ENCODE results near the gene LTK.

LTK gene

DNA sequence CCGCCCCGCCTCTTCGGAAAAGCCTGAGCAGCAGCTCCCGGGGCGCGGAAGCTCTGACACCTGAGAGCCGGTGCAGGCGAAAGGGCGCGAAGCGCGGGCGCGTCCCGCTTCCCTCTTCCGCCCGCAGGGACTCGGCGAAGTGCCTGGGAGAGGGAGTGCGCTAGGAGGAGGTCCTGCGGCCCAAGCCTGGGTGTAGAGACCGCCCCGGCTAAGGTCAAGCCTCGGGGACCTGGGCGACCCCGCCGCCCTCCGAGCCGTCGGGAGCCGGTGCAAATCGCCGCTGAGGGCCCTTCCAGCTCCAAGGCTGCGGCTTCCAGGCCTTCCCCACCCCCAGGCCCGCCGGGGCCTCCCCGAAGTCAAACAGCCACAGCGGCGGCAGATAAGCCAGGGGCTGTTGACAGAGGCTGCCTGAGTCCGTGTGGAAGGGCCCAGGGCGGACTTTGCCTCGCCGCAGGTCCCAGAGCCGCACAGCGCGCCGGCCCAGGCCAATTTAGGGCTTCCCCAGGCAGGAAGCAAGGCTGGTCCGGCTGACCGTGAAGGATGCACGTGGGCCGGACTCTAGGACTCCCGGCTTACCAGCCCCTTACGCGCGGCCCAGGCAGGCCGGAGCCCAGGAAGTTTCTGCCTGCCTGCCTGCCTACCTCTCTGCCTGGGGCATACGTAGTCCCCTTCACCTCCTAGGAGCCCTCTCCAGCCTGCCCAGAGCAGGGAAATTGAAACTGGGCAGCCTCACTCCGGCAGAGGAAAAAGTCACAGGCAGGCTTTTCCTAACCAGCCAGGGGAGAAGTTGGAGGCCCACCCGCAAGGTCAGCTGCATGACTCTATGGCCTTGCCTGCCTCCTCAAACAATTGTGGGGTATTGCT lies 17.7 kb downstream of the LTK start:
- no peak for DNase-seq

DNA sequence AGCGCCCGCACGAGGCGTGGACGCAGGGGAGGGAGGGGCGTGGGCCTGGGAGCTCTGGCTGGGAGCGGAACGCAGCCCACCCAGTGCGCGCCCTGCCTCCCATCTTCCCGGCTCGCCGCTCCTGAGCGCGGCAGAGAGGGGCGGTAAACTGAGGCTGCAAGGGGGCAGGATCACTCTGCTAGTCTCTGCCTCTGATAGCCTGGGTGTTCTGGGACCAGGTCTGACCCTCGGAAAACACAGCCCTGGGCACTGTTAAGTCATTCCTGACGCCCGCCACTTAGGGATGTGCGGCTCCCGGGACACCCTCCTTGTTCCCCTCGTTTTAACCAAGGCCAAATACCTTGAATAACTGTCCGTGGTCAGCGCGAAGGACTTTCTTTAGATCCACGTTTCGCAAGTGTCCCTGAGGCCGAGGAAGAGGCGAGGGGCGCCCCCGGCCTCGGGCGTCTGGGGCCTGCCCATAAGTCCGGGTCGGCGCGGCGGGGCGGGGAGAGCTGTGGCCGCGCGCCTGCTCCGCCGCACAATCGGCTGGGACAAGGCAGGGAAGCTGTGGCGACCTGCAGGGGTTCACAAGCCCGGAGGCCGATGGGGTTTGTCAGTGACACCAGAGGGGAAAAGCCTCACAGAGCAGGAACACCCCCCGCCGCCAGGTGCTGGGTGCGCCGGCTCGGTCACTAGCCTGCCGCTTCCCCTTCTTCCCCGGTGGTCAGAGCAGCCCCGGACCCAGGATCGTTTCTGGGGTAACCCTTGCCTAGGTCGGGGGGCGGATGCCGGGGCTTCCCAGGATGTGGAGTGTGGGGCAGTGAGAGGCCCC lies 18.5 kb downstream of the LTK start:
- no peak for DNase-seq

GRCh38 chr15:41494190-41494921 lies 19.3 kb downstream of the LTK start:
- DNase-seq = no peak

DNA sequence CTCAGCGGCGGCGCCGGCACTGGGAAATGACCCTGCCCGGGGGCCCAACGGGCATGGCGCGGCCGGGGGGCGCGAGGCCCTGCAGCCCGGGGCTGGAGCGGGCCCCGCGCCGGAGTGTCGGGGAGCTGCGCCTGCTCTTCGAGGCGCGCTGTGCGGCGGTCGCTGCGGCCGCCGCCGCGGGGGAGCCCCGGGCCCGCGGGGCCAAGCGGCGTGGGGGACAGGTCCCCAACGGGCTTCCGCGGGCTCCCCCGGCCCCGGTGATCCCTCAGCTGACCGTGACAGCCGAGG lies 19.8 kb downstream of the LTK start:
- DNase-seq = no peak

DNA sequence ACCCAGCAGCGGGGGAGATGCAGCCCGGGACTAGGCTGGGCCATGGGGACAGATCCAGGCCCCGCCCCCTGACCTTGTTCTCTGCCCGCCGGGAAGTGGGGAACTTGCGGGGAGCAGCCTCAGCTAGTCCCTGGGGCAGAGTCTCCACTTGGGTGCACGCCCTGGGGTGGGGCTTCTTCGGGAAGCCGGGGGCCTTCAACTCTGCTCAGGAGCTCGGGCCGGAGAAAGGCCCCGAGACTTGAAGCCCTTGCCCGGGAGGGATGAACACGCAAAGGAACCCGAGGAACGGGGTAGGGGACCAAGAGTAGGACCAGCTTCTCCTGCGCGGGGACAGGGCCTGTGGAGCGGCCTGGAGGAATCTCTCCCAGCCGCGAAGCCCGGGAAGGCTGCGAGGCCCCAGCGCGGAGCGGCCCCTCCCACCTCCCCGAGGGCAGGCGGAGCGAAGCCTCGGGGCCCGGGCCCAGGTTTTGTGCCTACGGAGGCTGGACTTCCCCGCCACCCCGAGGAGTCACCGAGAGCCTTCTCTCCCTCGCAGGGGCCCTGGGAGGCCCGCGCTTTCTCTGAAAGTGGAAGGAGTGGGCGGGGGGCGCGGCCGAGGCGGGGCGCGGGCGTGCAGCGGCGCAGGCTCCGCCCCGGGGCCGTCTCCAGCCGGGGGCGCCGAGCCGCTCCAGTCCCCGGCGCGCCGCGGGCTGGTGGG lies 20.3 kb downstream of the LTK start, which contains the start of gene ITPKA:
ITPKA (plus strand) TSS at position 670 of the 697 bp plus-strand sequence. CDS start 54 bp downstream, outside the sequence.
- DNase-seq = peak; percentile 16 to 75

DNA sequence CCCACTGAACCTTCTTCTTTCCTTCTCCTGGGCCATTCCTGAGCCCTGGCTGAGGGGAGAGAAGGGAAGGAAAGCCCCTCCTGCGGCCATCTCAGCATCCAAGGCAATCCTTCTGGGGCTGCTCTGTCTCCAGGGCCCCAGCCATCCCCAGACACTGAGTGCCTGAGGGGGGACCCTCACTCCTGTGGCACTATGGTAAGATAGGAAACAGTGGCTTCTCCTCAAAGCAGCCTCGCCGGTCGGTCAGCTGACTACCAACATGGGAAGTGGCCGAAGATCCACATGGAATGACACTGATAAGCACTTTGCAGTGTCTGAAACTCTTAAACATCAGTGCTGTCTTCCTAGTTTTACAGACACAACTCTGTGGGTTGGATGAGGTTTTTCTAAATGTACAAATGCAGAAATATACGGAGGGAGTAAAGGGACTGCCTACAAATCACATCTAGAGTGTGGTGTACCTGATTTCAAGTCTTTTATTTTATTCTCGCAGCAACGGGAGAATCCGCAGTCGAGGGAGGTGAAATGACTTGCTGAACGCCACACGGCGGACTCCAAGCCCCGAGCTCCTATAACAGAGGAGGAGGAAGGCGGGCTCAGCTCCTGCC lies 20.9 kb downstream of the LTK start:
- DNase-seq = no peak

- no peak for DNase-seq
Observed at GRCh38 chr15:41491889-41492288, 21.7 kb downstream of the LTK start.

DNA sequence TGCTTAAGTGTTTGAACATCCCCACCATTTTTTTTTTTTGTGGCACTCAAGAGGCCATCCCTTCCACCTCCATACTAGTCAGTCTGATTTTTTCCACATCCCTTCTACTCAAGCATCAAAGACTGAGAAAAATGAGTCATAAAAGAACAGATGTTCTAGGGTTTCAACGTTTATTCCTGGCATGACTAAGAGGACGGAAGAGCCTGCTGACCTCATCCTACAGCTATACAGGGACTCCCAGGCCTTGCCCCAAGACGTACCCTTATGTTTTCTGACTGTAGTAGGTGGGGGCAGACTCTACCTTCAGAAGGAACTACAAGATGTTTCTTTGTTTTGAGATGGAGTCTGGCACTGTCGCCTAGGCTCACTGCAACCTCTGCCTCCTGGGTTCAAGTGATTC lies 23.3 kb downstream of the LTK start:
- peak in 1 of 2 experiments; percentile 32 for DNase-seq

GRCh38 chr15:41489641-41490040 lies 24.0 kb downstream of the LTK start:
- no peak for DNase-seq

GRCh38 chr15:41487802-41488201 lies 25.8 kb downstream of the LTK start:
- no peak for DNase-seq

DNA sequence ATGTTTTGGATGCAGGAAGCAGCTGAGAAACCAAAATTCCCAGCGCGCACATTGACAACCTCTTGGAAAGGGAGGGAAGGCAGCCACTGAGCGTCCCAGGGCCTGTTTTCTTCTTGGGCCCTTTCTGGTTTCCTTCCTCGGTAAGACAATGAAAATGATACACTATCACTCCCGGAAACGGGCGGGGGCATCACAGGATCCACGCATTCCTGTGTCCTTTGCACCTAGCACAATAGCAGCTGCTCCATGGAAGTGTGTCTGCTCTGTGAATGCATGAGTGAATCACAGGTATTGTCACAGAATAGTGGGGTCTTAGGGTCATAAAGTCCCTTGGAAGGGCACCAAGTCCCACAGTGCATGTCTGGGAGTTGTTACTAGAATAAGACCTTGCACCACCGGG lies 26.2 kb downstream of the LTK start:
- no peak for DNase-seq

DNA sequence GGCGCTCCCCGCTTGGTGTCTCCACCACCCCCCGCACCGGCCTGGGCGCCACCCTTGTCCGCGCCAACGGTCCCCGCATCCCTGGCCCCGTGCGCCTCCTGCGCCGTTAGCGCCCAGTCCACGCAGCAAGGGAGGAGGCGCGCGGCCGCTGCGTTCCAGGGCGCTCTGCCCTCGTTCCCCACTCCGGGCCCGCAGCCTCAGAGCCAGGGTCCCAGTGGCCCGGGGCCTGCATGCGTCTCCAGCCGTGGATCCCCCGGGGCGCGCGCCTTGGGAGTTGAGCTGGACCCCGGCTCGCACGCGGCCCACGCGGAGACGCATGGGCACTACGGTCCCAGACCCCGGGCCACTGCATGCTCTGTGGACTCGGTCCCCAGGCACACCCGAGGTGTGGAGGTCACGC lies 27.3 kb downstream of the LTK start:
- DNase-seq = no peak

GRCh38 chr15:41484937-41485625 lies 28.5 kb downstream of the LTK start:
- DNase-seq = no peak

DNA sequence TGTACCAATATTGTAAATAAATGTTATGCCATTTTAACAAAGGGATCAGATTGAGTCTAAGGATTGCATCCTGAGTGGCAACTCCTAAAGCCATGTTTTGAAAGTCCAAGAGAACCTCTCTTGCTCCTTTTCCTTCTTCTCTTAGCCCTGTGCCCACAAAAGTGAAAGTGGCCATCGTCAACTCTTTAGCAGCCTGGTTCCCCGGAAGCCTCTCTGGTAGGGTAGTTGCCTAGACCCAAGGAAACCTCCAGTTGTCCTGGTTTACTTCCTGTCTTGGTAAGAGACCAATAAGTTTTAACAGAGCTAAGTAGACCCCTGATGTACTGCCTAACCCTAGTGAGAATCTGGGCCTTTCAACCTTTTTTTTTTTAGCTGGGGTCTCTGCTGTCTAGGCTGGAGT lies 30.1 kb downstream of the LTK start:
- no peak for DNase-seq

GRCh38 chr15:41483115-41483514 lies 30.5 kb downstream of the LTK start:
- DNase-seq = no peak

DNA sequence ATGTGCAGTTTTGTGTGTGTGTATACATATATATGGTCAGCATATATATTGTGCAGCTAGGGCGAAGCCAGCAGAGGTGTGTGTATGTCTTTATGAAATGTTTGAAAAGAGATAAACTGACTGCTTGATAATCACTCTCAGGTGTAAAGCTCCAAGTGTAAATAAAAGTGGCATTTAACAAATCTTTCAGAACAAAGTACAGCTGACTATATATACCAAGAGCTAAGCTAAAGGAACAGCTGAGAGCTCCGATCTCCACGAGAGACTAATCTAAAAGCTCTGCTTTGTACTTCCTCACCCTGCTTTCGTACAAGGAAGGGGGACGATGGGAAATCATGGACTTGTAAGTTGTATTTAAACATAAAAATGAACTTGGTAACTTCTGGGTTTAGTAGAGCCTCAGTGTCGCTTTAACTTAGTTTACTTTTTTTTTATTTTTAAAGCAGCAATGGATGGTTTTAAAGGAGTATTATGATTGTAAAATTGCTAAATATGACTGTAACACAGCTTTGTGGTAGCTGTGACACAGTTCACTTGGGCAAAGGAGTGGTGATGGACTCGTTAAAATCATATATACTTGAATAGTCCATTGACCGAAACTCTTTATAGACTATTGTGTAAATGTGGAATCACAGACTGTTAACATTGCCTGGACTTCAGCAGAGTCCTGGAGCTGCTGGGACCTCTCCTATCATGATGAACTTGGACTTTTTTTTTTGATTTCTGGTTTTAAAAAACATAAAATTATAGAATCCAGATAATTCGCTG lies 31.3 kb downstream of the LTK start:
- no peak for DNase-seq

GRCh38 chr15:41480396-41481140 lies 33.1 kb downstream of the LTK start:
- no peak for DNase-seq

GRCh38 chr15:41476416-41477048 lies 37.1 kb downstream of the LTK start:
- no peak for DNase-seq

DNA sequence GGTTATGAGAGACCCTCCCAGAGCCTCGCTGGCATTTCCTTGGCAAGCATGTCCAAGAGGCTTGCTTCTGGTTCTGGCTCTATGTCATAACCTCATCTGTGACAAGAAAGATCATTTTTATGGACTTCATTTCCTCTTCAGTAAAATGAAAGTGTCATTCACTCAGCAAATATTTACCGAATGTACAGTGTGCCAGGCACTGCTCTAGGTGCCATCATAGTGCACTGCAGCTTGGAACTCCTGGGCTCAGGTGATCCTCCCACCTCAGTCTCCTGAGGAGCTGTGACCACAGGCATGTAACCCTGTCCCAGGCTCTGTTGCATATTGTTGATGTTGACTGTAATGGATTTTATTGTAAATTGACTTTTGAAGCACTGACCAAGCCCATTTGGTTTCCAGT lies 38.7 kb downstream of the LTK start:
- no peak for DNase-seq

DNA sequence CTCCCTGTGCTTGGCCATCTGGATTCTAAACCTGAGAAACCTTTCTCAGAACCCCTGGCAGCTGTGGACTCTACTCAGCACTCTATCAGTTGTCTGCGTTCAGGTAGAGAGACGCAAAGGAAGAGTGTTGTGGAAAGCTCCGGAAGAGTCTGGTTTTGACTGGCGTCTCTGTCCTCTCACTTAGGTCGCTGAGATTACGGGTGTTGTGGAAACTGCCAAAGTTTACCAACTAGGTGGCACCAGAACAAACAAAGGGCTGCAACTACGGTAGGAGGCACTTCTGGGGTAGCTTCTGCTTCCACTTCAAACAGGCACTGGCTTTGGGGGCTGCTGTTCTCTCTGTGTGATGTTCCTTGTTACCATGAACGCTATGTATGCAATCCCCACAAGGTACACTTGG lies 39.2 kb downstream of the LTK start:
- DNase-seq = no peak

Data from NCI-H446 (cell line).